Prostate gland (tissue), 2 donors: ENCODE data around the gene NEMP2. TPM values are rescaled to one million over a fixed set of nuclear protein-coding genes. Genes with fewer than 3 reads are reported as not detected.

Source experiments
- DNase-seq: peaks from one replicate; pipeline ENCODE4 v3.0.0-alpha.2; 2019; ENCODE audit warnings: low spot score
- H3K27ac ChIP-seq, 2 donors: fragments of 200-600 bp; sonication (generic); 2 replicates each; pipeline ENCODE4 v1.5.1; 2017 to 2019
- H3K27me3 ChIP-seq: fragments of 200-600 bp; sonication (generic); replicated peaks from 2 replicates; pipeline ENCODE4 v1.5.1; 2019; ENCODE audit not compliant: insufficient read depth
- H3K36me3 ChIP-seq, 2 donors: fragments of 200-600 bp; sonication (generic); 1 replicate in 1 of 2; 2 replicates in 1 of 2; pipeline versions ENCODE4 v1.5.1 to v1.8.1; 2017 to 2019
- H3K4me1 ChIP-seq: fragments of 200-600 bp; sonication (generic); replicated peaks from 2 replicates; pipeline ENCODE4 v1.5.1; 2019
- H3K4me3 ChIP-seq, 2 donors: fragments of 200-600 bp; sonication (generic); 2 replicates each; pipeline ENCODE4 v1.5.1; 2017 to 2019
- H3K9me3 ChIP-seq: fragments of 200-600 bp; sonication (generic); 2 replicates; pipeline ENCODE4 v1.5.1; 2017
- CTCF ChIP-seq, 4 experiments: fragments of 200-600 bp in 2 of 4; fragments of 450-650 bp in 2 of 4; sonication (generic) in 2 of 4; IDR thresholded peaks; 1 replicate in 3 of 4; 2 replicates in 1 of 4; pipeline ENCODE4 v1.5.1; 2016 to 2019; ENCODE audit warnings: antibody characterized with exemption in 4 of 4, mild to moderate bottlenecking in 2 of 4, moderate library complexity in 2 of 4
- POLR2A ChIP-seq: fragments of 450-650 bp; IDR thresholded peaks from one replicate; pipeline ENCODE4 v1.6.1; 2016; ENCODE audit warnings: antibody characterized with exemption, mild to moderate bottlenecking
- POLR2AphosphoS5 ChIP-seq: sonication (generic); formaldehyde crosslinking; IDR thresholded peaks from one replicate; pipeline ENCODE4 v1.6.1; 2017; ENCODE audit warnings: antibody characterized with exemption
- WGBS: methylation state at CpG from one replicate; pipeline ENCODE4 v1.1.5; 2018; 5-methylcytosine and 5-hydroxymethylcytosine counted together
- intact Hi-C: fragments of 100-400 bp; cut with DNase I; formaldehyde crosslinking; loops from one replicate; pipeline ENCODE4 v1.14.2; 2022
- total RNA-seq, 2 donors: library from RNA; depleted of rRNA; stranded (reverse); fragments of >200 nt; gene quantifications; one replicate each; pipeline ENCODE4 v1.1.0, GENCODE V29; 2016

Gene NEMP2
- total RNA-seq, 2 donors from 2014 or later, result 4.6 to 14.0 TPM

GRCh38 chr2:190528521-190529001 is 6.0 kb downstream of the NEMP2 start:
- H3K27ac ChIP-seq, result no peak overlapping the region
- H3K9me3 ChIP-seq, result no peaks in the 10 kb centered on the region
- DNase-seq, result no peak
- intact Hi-C loops, result no loop called here
- no peaks in the 10 kb centered on the region for H3K4me1 ChIP-seq
- 71% methylated on average over 1 of the region's 1 CpG for WGBS
- TF ChIP-seq CTCF (IDR thresholded peaks at IDR 0.05) (no peak), POLR2AphosphoS5 (no peak), POLR2A (no peak)
- H3K36me3 ChIP-seq, result no peaks in the 10 kb centered on the region
- no peaks in the 10 kb centered on the region for H3K27me3 ChIP-seq
- no peak overlapping the region for H3K4me3 ChIP-seq

- intact Hi-C loops, result no loop called here
- H3K4me3 ChIP-seq, result no peak overlapping the region
- TF ChIP-seq CTCF (IDR thresholded peaks at IDR 0.05) (no peak), POLR2A (no peak), POLR2AphosphoS5 (no peak)
Observed at GRCh38 chr2:190527918-190528317, 6.6 kb downstream of the NEMP2 start.

DNA sequence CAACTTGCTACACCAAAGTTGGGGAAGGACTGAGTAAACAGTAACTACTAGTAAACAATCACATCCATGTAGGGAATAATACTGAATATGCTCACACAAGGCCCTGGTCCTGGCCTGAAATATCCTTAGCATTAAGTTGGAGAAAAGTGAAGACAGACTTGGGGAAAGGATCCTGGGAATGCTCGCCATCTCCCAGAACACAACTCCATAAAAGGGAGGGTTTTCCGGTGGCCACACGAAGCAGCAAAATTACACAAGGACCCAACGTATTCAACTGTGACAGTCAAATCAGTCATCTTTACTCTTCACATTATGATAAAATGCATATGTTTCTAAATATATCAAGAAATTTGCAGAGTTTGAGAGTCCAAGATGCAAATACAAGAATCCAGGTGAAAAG is 7.3 kb downstream of the NEMP2 start:
- no peaks in the 10 kb centered on the region for H3K9me3 ChIP-seq
- H3K36me3 ChIP-seq, result no peaks in the 10 kb centered on the region
- no peak overlapping the region for H3K27ac ChIP-seq
- intact Hi-C loops, result no loop called here
- DNase-seq, result no peak
- no peak overlapping the region for H3K4me3 ChIP-seq
- TF ChIP-seq POLR2A, result no peak
- TF ChIP-seq CTCF (IDR thresholded peaks at IDR 0.05), result no peak
- no peak for TF ChIP-seq POLR2AphosphoS5
- no peaks in the 10 kb centered on the region for H3K4me1 ChIP-seq
- H3K27me3 ChIP-seq, result no peaks in the 10 kb centered on the region
- WGBS, result 96% methylated on average over 4 of the region's 4 CpGs

More at GRCh38 chr2:190527918-190528317, 6.6 kb downstream of the NEMP2 start:
- no peak for DNase-seq
- Histone ChIP-seq H3K27ac (no peak overlapping the region), H3K27me3 (no peaks in the 10 kb centered on the region), H3K4me1 (no peaks in the 10 kb centered on the region), H3K36me3 (no peaks in the 10 kb centered on the region), H3K9me3 (no peaks in the 10 kb centered on the region)

- Histone ChIP-seq H3K4me1 (no peaks in the 10 kb centered on the region), H3K4me3 (no peak overlapping the region), H3K9me3 (no peaks in the 10 kb centered on the region), H3K27me3 (no peaks in the 10 kb centered on the region), H3K36me3 (no peaks in the 10 kb centered on the region), H3K27ac (no peak overlapping the region)
- intact Hi-C loops, result no loop called here
- TF ChIP-seq POLR2A (no peak), CTCF (IDR thresholded peaks at IDR 0.05) (no peak), POLR2AphosphoS5 (no peak)
- no peak for DNase-seq
- 87% methylated on average over 4 of the region's 4 CpGs for WGBS
Observed at GRCh38 chr2:190526105-190526750, 8.3 kb downstream of the NEMP2 start.

- Histone ChIP-seq H3K4me1 (no peaks in the 10 kb centered on the region), H3K27ac (no peak overlapping the region), H3K36me3 (no peaks in the 10 kb centered on the region), H3K9me3 (no peaks in the 10 kb centered on the region), H3K27me3 (no peaks in the 10 kb centered on the region), H3K4me3 (no peak overlapping the region)
- no peak for TF ChIP-seq CTCF (IDR thresholded peaks at IDR 0.05)
- TF ChIP-seq POLR2AphosphoS5, result no peak
- TF ChIP-seq POLR2A, result no peak
- intact Hi-C loops, result no loop called here
- no peak for DNase-seq
Observed at GRCh38 chr2:190524928-190525327, 9.6 kb downstream of the NEMP2 start.
